NCI-H526 treated with DMSO at 0.1 percent for 48 hours (cell line): Measurements from ENCODE around the gene SETSIP.
A peak's percentile ranks its signal among the peaks of the same experiment; 100 is the strongest.
"Not testable (repeated sequence)": the region's sequence is repeated elsewhere in the genome, so short reads cannot be mapped to it uniquely, and the experiment has no call there.

Source experiments
- DNase-seq: peaks from one replicate; lab custom pipeline; 2025; lab: John Stamatoyannopoulos, UW

SETSIP gene

DNA sequence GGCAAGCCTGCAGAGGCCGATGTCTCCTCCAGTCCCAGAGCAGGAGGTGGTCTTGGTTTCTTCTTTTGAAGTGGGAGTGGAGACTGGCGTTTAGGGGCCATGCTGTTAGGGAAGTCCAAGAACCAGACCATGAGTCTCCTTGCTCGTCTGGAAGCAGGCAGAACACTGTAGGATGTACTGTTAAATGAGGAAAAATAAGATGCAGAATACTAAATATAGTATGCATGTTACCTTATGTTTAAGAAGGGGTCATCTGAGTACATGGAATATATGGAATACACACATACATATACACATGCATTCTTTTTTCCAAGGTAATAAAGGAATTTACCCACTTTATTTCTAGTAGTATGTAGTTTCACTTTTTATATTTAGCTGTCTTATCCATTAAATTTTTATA, at the start of gene SETSIP:
Gene SETSIP, minus strand, starts transcription at position 101 of the 400 bp plus-strand sequence. Its CDS starts 0 bp downstream, at position 101.
- DNase-seq, result no peak

- no peak for DNase-seq
Measured at GRCh38 chr1:92123868-92124267, 48.7 kb upstream of the SETSIP start.

- no peak for DNase-seq
Measured at GRCh38 chr1:92118826-92119225, 43.6 kb upstream of the SETSIP start.

- no peak for DNase-seq
Measured at GRCh38 chr1:92117526-92117925, 42.3 kb upstream of the SETSIP start.

DNA sequence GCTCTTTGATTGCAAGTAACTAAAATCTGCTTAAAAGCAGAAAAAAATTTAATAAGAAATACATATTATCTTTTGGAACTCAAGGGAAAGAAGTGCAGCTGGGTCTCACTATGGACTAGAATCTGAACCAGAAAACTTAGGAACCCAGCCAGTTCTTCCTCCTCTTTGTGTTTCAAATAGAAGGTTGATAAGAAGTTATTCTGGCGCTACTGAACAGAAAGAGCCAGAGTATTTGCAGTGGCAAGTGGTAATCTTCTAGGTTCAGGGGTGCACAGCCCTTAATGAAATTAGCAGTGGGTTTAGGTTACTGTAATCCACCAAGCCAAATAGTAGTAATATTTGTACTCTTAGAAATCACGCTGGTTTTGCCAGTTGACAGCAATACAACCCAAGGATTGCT, 33.4 kb upstream of the SETSIP start:
- DNase-seq, result no peak

GRCh38 chr1:92105546-92106081, 30.4 kb upstream of the SETSIP start:
- no peak for DNase-seq

DNA sequence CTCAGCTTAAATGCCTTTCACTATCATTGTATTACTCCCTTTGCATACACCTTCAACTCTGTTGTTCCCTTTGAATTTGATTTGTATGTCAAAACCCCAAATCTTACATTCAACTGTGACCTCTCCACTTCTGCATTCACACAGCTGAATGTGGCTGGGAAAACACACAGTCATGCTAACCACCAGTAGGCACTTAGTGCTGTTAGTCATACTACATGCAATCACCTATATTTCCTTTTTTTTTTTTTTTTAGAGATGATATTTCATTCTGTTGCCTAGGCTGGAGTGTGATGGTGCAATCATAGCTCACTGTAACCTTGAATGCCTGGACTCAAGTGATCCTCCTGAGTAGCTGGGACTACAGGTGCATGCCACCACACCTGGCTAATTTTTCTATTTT, 21.1 kb upstream of the SETSIP start:
- no peak for DNase-seq

GRCh38 chr1:92095874-92096273, 20.7 kb upstream of the SETSIP start:
- no peak for DNase-seq

DNA sequence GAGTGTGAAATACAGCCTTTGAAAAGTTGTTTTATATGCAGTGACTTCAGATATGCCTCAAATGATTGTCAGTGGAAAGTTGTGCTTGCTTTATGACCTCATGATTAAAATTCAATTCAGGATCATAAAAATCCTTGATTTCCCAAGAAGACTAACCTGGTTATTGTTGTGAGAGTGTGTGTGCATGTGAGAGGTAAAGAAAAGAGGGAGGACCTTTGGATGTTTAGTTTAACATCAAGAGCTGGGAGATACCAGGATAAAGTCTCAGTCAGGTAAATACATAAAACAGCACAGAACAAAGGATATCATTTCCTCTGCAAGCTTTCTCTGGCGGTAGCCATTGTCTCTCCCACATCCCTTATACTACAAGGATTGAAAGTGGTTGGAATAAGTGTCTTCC, 19.4 kb upstream of the SETSIP start:
- DNase-seq, result no peak

DNA sequence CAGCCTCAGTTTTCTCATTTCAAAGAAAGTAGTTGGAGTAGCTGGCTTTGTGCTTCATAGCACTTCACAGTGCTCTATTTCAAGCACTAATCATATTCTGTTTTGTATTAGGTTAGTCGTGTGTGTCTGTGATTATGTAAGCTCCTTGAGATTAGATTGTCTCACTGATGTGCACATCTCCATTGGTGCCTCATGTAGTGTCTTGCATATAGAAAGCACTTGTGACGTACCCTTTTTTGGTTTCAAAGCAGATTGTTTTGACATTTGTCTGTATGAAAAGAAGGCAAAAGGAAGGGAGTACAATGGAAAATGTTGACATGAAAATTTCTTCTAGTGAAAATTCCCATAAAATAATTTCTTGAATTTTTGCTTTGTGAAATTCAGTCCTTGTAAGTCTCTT, 18.9 kb upstream of the SETSIP start:
- no peak for DNase-seq

GRCh38 chr1:92091625-92092024, 16.4 kb upstream of the SETSIP start:
- DNase-seq, result no peak

DNA sequence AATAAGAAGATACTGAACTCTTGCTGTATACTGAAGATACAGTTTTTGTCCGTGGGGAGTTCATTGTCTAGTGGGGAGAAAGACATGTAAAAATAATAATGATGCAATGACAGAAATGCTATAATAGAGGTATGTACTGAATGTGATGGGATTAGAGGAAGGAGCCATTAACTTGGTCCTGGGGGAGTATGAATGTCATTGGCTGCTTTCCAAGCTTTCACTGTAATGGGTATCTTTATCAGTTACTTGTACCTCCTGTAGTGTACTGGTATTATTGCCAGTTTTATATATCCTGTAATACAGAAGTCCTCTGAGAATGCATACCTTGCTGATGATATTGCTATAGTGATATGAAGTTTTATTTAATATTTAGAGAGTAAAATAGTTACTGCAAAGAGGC, 12.3 kb upstream of the SETSIP start:
- DNase-seq, result no peak

DNA sequence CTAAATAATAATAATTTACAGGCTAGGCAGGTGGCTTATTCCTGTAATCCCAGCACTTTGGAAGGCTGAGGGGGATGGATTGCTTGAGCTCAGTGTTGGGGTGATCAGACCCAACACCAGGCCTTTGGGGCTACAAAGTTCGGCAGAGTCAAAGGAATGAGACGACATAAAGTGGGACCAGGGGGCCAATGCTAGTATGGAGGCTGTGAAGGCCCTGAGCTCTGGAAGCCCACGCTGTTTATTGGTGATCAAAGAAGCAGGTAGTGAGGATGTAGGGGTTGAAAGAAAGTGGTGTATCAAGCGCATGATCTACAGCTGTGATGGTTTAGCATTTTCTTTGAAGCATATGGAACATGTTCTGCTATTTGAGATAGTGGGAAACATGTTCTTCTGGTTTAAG, 10.5 kb upstream of the SETSIP start:
- DNase-seq, result no peak

GRCh38 chr1:92084651-92085050, 9.4 kb upstream of the SETSIP start:
- no peak for DNase-seq

DNA sequence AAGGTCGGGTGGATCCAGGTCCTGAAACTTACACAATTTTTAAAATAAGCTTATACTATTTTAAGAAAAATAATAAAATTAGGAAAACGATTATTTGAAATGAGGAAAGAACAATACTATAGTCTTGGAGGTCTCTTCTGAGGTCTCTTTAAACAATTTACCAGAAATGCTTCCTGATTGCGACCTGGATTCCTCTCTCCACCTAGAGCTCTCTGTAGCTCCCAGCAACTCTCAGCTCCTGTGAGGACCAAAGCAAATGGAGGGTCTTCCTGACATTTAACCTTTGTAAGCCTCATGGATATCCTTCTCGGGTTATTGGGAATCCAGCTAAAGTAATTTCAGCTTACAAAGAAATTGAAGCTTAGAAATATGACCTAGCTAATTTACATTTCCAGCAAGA, 5.8 kb upstream of the SETSIP start:
- no peak for DNase-seq

- peak; percentile 80 for DNase-seq
Measured at GRCh38 chr1:92080128-92080985, 5.1 kb upstream of the SETSIP start, which contains the start of gene BTBD8. Gene BTBD8, plus strand, starts transcription at chr1:92080345. Its CDS starts 227 bp downstream, at chr1:92080572.

DNA sequence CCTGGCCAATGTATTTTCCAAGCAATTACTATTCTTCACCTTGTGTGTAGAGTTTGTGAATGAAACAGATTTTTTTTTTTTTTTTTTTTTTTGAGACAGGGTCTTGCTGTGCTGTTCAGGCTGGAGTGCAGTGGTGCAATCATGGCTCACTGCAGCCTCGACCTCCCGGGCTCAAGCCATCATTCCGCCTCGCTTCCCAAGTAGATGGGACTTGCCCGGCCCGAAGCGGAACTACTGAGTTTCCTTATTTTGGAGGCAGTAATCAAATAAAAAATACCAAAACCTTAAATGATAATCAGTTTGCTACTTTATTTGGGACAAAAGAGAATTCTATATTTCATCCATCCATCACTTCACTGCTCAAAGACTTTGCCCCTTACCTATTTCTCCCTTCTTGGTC, 4.2 kb upstream of the SETSIP start:
- DNase-seq, result no peak

DNA sequence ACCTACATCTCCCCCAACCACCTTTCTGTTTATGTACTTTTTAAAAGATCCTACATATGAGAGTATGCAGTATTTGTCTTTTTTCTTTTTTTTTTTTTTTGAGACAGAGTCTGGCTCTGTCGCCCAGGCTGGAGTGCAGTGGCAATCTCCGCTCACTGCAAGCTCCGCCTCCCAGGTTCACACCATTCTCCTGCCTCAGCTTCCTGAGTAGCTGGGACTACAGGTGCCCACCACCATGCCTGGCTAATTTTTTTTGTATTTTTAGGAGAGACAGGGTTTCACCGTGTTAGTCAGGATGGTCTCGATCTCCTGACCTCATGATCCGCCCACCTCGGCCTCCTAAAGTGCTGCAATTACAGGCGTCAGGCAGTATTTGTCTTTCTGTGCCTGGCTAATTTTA, 2.9 kb upstream of the SETSIP start:
- DNase-seq, result not testable (repeated sequence)

DNA sequence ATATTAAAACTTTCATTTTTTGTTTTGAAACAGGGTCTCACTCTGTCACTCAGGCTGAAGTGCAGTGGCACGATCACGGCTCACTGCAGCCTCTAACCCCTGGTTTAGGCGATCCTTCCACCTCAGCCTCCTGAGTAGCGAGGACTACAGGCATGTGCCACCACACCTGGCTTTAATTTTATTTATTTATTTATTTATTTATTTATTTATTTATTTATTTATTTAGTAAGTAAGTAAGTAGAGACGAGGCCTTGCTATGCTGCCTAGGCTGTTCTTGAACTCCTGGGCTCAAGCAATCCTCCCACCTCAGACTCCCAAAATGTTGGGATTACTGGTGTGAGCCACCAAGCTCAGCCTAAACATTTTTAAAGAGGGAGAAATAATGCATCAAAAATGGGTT, 1.2 kb upstream of the SETSIP start:
- DNase-seq, result no peak

- not testable (repeated sequence) for DNase-seq
Measured at GRCh38 chr1:92074446-92074845, 765 bp downstream of the SETSIP start.

GRCh38 chr1:92070892-92071291, 4.3 kb downstream of the SETSIP start:
- DNase-seq, result no peak

GRCh38 chr1:92066321-92066720, 8.9 kb downstream of the SETSIP start:
- DNase-seq, result no peak

- no peak for DNase-seq
Measured at GRCh38 chr1:92065042-92065441, 10.2 kb downstream of the SETSIP start.

GRCh38 chr1:92051948-92052347, 23.3 kb downstream of the SETSIP start:
- no peak for DNase-seq
